ENCODE results near the gene BNIP3. TPM values are rescaled to one million over a fixed set of nuclear protein-coding genes. Genes with fewer than 3 reads are reported as not detected.

Gene BNIP3
- total and polyA plus RNA-seq, 2 donors (not counting 3 experiments of a cell fraction or from before 2014, with no cell fraction given), result 51.4 to 53.3 TPM

- ChIA-PET POLR2A (no interaction called here), CTCF (interaction anchor here (1.0 kb wide), 1 partner anchor 54 kb away, joined by 5 read pairs; no protein-coding TSS in a partner anchor)
- no peak overlapping the region for H3K4me2 ChIP-seq (ENCODE audit: insufficient read depth, low read length)
- H4K20me1 ChIP-seq (replicated peaks; ENCODE audit: control insufficient read depth, extremely low read depth, insufficient read depth, low read length), result no peaks in the 10 kb centered on the region
- no peaks in the 10 kb centered on the region for H3K9me1 ChIP-seq (replicated peaks; ENCODE audit: control insufficient read depth, extremely low read depth, insufficient read depth, low read length)
- peaks cover 8 to 18% of the 10 kb centered on the region in 2 experiments for H3K36me3 ChIP-seq (ENCODE audit: control insufficient read depth in 2 of 2, extremely low read depth in 1 of 2, insufficient read depth in 2 of 2, low read length in 2 of 2)
- dilution Hi-C loops (cut with MboI; ENCODE audit: extremely low pct_ligation_motif_present, low sequenced_read_pairs) (no loop called here), intact Hi-C loops (cut with micrococcal nuclease) (no loop called here)
- H3K9me3 ChIP-seq (replicated peaks; ENCODE audit: control insufficient read depth, insufficient read depth, low read length), result no peaks in the 10 kb centered on the region
- DNase-seq (ENCODE audit: low read depth, low spot score), result no peak
- H3K27ac ChIP-seq (ENCODE audit: insufficient read depth, low read depth, low read length), result no peak overlapping the region
- H3K9ac ChIP-seq (replicated peaks; ENCODE audit: extremely low read depth, insufficient read depth, low read length), result no peak overlapping the region
- H3K4me1 ChIP-seq (ENCODE audit: control insufficient read depth, extremely low read depth, insufficient read depth, low read length), result peaks cover 11% of the 10 kb centered on the region
- H2AFZ ChIP-seq (ENCODE audit: low read depth, low read length), result no peak overlapping the region
- FAIRE-seq, result no peak
- H3K79me2 ChIP-seq (ENCODE audit: control insufficient read depth, insufficient read depth, low read length), result peaks cover 23% of the 10 kb centered on the region
- no peaks in the 10 kb centered on the region for H3K27me3 ChIP-seq (ENCODE audit: control insufficient read depth in 2 of 2, insufficient read depth in 2 of 2, low read length in 2 of 2)
- BruUV-seq (replicated peaks), result no TSS peak
- no peak overlapping the region for H3K4me3 ChIP-seq (replicated peaks in 1 of 3; ENCODE audit: insufficient read depth in 1 of 3, low read depth in 1 of 3, low read length in 3 of 3)
- no peak for TF ChIP-seq JUN (IDR thresholded peaks at IDR 0.05; ENCODE audit: borderline replicate concordance, insufficient read depth, insufficient read length, low read depth)
- TF ChIP-seq MYC (IDR thresholded peaks at IDR 0.05; ENCODE audit: low read depth, low read length), result no peak
- no peak for TF ChIP-seq CTCF (IDR thresholded peaks at IDR 0.05; ENCODE audit: extremely low read depth in 1 of 2, insufficient read depth in 1 of 2, low read depth in 1 of 2, low read length in 2 of 2)
- no peak for TF ChIP-seq FOS (IDR thresholded peaks at IDR 0.05; ENCODE audit: borderline replicate concordance, insufficient read depth, low read length)
- no peak for TF ChIP-seq POLR2A (IDR thresholded peaks at IDR 0.05; ENCODE audit: low read depth, low read length)
- TF ChIP-seq POLR2AphosphoS5 (IDR thresholded peaks at IDR 0.05; ENCODE audit: insufficient read depth, low read depth, low read length), result no peak
- TF ChIP-seq EZH2 (IDR thresholded peaks at IDR 0.05; ENCODE audit: borderline replicate concordance, low read depth, low read length, severe bottlenecking), result no peak
- TF ChIP-seq MAX (IDR thresholded peaks at IDR 0.05; ENCODE audit: insufficient read depth, insufficient read length), result no peak
- no peak for TF ChIP-seq GATA2 (IDR thresholded peaks at IDR 0.05; ENCODE audit: insufficient read depth, insufficient read length, low read depth, low read length)
Measured at GRCh38 chr10:131968949-131969348, 12.8 kb downstream of the BNIP3 start.

All from endothelial cell of umbilical vein (primary cell).